Activated naive CD8-positive, alpha-beta T cell treated with anti-CD3 and anti-CD28 coated beads, Interleukin-2, amount 10 ng/mL, durations not matched to agents 7 days and 5 days (primary cell): ENCODE data around the gene LGI2. TPM values are rescaled to one million over a fixed set of nuclear protein-coding genes. Genes with fewer than 3 reads are reported as not detected.

Source experiments
- ATAC-seq: fragments of 150-1000 bp; cut with Tn5 transposase; one replicate; pipeline ENCODE4 v1.10.0; 2021; ENCODE audit warnings: low read depth, moderate library complexity
- POLR2A ChIA-PET: fragments of 350-600 bp; sonication (Branson Sonifier 250); formaldehyde crosslinking; loops from one replicate; lab custom pipeline; 2021; ENCODE audit warnings: antibody characterized with exemption; lab: Charles Lee
- DNase-seq: peaks from one replicate; pipeline ENCODE4 v3.0.0; 2021
- H3K27ac Mint-ChIP-seq: one replicate; pipeline ENCODE4 v1.8.0; 2022; ENCODE audit warnings: mild to moderate bottlenecking, mixed read lengths
- H3K27me3 Mint-ChIP-seq: one replicate; pipeline ENCODE4 v1.8.0; 2022; ENCODE audit warnings: mild to moderate bottlenecking, moderate library complexity, mixed read lengths
- H3K36me3 Mint-ChIP-seq: one replicate; pipeline ENCODE4 v1.8.0; 2021; ENCODE audit warnings: mild to moderate bottlenecking, mixed read lengths
- H3K4me1 Mint-ChIP-seq: one replicate; pipeline ENCODE4 v1.8.0; 2021; ENCODE audit warnings: mixed read lengths
- H3K4me3 Mint-ChIP-seq: one replicate; pipeline ENCODE4 v1.8.0; 2022; ENCODE audit warnings: mild to moderate bottlenecking, moderate library complexity, mixed read lengths
- H3K9me3 Mint-ChIP-seq: one replicate; pipeline ENCODE4 v1.8.0; 2021; ENCODE audit warnings: mixed read lengths
- total RNA-seq, 2 experiments: library from RNA; stranded (reverse); gene quantifications; one replicate each; pipeline ENCODE4 v1.2.3, GENCODE V29; 2021

LGI2 gene
- total RNA-seq, 2 experiments from 2014 or later, result not detected

GRCh38 chr4:24978291-24979075, 52.3 kb downstream of the LGI2 start:
- POLR2A ChIA-PET, result no interaction called here
- peaks cover 25% of the 10 kb centered on the region for H3K27me3 Mint-ChIP-seq
- DNase-seq, result no peak
- H3K9me3 Mint-ChIP-seq, result no peaks in the 10 kb centered on the region
- no peaks in the 10 kb centered on the region for H3K36me3 Mint-ChIP-seq
- H3K4me1 Mint-ChIP-seq, result peaks cover 10% of the 10 kb centered on the region
- no peak overlapping the region for H3K27ac Mint-ChIP-seq
- no peak for ATAC-seq
- no peak overlapping the region for H3K4me3 Mint-ChIP-seq

DNA sequence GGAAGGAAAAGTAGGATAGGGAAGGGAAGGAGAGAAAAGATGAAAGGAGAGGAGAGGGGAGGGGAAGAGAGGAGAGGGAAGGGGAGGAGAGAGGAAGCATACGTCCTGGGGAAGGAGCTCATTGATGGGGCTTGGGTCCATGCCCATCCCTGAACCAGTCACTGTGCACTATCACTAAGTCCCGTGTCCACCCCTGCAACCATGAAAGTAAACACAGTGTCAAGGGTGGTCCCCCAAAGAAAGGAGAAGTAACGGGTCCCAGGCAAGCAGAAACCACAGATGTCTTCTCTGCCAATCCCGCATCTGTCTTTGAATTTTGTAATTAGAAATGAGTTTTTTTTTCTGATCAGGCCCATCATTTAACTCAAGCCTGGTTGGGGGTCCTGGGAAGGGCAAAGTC, 55.2 kb downstream of the LGI2 start:
- Mint-ChIP-seq H3K36me3 (no peaks in the 10 kb centered on the region), H3K27me3 (peaks cover 29% of the 10 kb centered on the region), H3K4me1 (peaks cover 10% of the 10 kb centered on the region), H3K27ac (no peak overlapping the region), H3K9me3 (no peaks in the 10 kb centered on the region), H3K4me3 (no peak overlapping the region)
- POLR2A ChIA-PET, result no interaction called here
- no peak for ATAC-seq
- DNase-seq, result no peak

DNA sequence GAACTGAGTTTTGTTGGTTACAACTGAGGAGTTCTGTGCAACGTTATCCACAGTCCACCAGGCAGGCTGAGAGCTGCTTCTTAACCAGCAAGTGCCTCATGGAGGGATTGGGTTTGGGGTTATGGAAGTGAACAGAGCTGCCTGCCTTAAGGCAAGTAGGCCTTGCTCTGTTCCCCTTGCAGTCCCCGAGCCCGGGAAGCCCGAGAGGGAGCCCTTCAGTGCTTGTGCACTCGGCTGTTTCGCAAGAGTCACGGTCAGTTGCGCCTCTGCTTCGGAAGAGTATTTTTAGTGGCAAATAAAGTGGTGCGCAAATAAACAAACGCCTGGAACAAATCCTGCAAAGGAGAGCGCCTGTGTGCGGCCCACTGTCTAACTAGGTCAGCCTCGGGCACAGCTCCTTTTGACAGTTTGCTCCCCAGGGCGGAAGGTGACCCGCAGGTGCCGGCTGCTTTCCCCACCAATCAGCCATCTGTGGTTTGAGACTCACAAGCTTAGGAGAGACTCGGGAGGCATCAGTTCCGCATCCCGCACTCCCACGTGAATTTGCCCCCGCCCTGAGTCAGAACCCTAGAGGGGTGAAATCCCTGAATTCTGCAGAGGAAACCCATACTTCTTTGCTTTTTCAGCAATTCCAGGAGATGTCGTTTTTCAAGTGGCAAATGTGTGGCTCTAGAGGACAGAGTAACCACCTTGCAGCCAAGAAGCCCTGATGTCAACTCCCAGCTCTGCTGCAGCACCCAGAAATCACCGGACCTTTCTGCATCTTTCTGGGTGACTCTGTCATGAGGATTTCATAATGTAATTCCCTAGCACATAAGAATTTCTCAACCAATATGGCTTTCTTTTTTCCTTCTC, 56.8 kb downstream of the LGI2 start:
- Mint-ChIP-seq H3K4me1 (peaks cover 3% of the 10 kb centered on the region), H3K27ac (no peak overlapping the region), H3K36me3 (no peaks in the 10 kb centered on the region), H3K27me3 (peaks cover 22% of the 10 kb centered on the region), H3K4me3 (no peak overlapping the region), H3K9me3 (no peaks in the 10 kb centered on the region)
- DNase-seq (no peak), ATAC-seq (no peak)
- POLR2A ChIA-PET, result no interaction called here

DNA sequence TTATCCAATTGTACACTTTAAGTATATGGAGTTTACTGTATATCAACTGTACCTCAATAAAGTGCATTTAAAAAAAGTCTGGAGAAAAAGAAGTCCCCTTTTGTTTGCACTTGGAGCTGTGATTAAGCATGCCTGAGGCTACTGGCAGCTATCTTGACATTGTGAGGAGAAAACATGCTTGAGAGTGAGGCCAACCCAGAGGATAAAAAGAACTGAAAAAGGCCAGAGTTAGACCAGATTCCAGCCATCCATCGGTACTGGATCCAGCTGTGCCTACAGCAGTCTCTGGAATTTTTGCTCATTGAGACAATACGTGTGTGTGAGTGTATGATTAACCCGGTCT, 57.4 kb downstream of the LGI2 start:
- H3K4me1 Mint-ChIP-seq, result peaks cover 2% of the 10 kb centered on the region
- ATAC-seq (no peak), DNase-seq (no peak)
- H3K4me3 Mint-ChIP-seq, result no peak overlapping the region
- H3K27ac Mint-ChIP-seq, result no peak overlapping the region
- POLR2A ChIA-PET, result no interaction called here
- peaks cover 17% of the 10 kb centered on the region for H3K27me3 Mint-ChIP-seq
- no peaks in the 10 kb centered on the region for H3K36me3 Mint-ChIP-seq
- no peaks in the 10 kb centered on the region for H3K9me3 Mint-ChIP-seq

DNA sequence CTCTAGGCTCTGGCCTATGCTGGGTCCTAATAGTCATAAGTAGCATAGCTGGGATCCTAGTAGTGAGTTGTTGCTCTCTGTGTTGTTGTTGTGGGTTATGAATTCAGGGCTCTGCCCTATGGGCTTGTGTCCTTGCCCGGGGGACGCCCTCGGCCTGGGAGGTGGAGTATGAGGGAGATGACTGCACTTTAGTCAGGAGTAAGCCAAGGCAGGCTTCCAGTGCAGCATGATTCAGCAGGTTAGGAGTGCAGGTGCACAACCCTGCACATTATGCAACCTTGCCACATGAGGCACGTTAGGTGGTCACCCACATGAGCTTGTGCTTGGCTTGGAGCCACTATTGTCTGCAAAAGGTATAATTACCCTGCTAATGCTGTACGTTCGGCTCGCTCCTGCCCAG, 59.6 kb downstream of the LGI2 start:
- no peak for ATAC-seq
- Mint-ChIP-seq H3K27ac (no peak overlapping the region), H3K4me3 (no peak overlapping the region), H3K27me3 (peaks cover 14% of the 10 kb centered on the region), H3K9me3 (peaks cover 2% of the 10 kb centered on the region), H3K4me1 (no peaks in the 10 kb centered on the region), H3K36me3 (no peaks in the 10 kb centered on the region)
- no peak for DNase-seq
- POLR2A ChIA-PET, result no interaction called here

DNA sequence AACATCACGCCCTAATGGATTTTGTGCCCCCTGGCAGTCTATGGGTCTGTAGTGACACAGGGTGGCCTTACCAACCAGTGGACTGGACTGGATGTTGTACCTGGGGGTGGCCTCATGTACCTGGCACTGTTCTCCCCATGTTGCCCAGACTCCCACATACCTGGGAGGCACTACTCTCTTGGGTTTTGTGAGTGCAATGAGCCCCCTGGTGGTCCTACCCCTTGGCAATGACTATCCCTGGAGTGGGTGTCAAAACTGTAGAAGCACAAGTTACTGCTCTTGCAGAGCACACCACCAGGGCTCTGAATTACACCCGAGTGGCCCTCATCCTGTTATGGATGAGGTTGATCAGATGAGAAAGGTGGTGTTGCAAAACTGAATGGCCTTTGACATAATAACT, 60.1 kb downstream of the LGI2 start:
- H3K27me3 Mint-ChIP-seq, result peaks cover 12% of the 10 kb centered on the region
- no peaks in the 10 kb centered on the region for H3K4me1 Mint-ChIP-seq
- no peak overlapping the region for H3K4me3 Mint-ChIP-seq
- peaks cover 5% of the 10 kb centered on the region for H3K9me3 Mint-ChIP-seq
- POLR2A ChIA-PET, result no interaction called here
- no peaks in the 10 kb centered on the region for H3K36me3 Mint-ChIP-seq
- DNase-seq, result no peak
- no peak overlapping the region for H3K27ac Mint-ChIP-seq
- ATAC-seq, result no peak

- Mint-ChIP-seq H3K4me3 (no peak overlapping the region), H3K36me3 (no peaks in the 10 kb centered on the region), H3K27me3 (peaks cover 12% of the 10 kb centered on the region), H3K9me3 (peaks cover 5% of the 10 kb centered on the region), H3K27ac (no peak overlapping the region), H3K4me1 (no peaks in the 10 kb centered on the region)
- no peak for ATAC-seq
- POLR2A ChIA-PET, result no interaction called here
- no peak for DNase-seq
These were observed 60.6 kb downstream of the LGI2 start for GRCh38 chr4:24970191-24970590.

DNA sequence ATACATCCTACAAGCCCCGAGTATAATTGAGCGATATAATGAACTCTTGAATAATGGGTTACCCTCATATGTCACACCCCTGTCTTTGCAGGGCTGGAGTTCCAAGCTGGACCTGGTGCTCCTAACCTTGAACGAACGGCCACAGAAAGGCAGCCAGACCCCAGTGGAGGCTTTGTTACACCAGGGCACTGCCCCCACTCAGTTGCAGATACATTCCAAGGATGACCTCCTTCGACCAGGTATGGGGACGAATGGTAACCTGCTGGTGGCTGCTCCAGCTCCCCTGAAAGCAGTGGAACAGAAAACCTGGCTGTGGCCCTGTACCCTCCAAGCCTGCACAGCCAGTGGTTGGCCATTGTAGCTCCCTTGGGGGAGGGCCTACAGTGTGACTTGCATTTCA, 61.3 kb downstream of the LGI2 start:
- H3K4me3 Mint-ChIP-seq, result no peak overlapping the region
- H3K36me3 Mint-ChIP-seq, result no peaks in the 10 kb centered on the region
- DNase-seq (no peak), ATAC-seq (no peak)
- POLR2A ChIA-PET, result no interaction called here
- H3K27ac Mint-ChIP-seq, result no peak overlapping the region
- peaks cover 9% of the 10 kb centered on the region for H3K27me3 Mint-ChIP-seq
- peaks cover 6% of the 10 kb centered on the region for H3K9me3 Mint-ChIP-seq
- H3K4me1 Mint-ChIP-seq, result no peaks in the 10 kb centered on the region

DNA sequence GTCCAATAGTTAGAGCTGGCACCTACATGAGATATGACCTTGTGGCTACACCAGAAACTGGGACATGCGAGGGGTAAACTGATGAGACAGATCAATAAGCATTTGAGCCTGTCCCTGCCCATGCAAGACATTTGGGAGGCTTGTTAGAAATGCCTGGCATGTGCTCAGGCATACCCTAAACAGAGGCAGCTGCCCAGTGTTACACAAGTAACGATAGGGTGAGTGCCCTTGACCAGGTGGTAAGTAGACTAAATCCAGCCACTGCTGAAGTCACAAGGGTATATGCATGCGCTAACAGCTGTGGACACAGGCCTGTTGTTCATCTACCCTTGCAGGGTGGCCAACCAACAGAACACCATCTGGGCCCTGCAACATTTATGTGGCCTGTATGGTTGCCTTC, 61.8 kb downstream of the LGI2 start:
- H3K27me3 Mint-ChIP-seq, result peaks cover 9% of the 10 kb centered on the region
- POLR2A ChIA-PET, result no interaction called here
- H3K9me3 Mint-ChIP-seq, result peaks cover 8% of the 10 kb centered on the region
- no peaks in the 10 kb centered on the region for H3K36me3 Mint-ChIP-seq
- DNase-seq (no peak), ATAC-seq (no peak)
- H3K27ac Mint-ChIP-seq, result no peak overlapping the region
- no peak overlapping the region for H3K4me3 Mint-ChIP-seq
- no peaks in the 10 kb centered on the region for H3K4me1 Mint-ChIP-seq

GRCh38 chr4:24968278-24968677, 62.5 kb downstream of the LGI2 start:
- Mint-ChIP-seq H3K36me3 (no peaks in the 10 kb centered on the region), H3K4me3 (no peak overlapping the region), H3K4me1 (no peaks in the 10 kb centered on the region), H3K9me3 (peaks cover 8% of the 10 kb centered on the region), H3K27me3 (peaks cover 9% of the 10 kb centered on the region), H3K27ac (no peak overlapping the region)
- POLR2A ChIA-PET, result no interaction called here
- no peak for DNase-seq
- no peak for ATAC-seq

DNA sequence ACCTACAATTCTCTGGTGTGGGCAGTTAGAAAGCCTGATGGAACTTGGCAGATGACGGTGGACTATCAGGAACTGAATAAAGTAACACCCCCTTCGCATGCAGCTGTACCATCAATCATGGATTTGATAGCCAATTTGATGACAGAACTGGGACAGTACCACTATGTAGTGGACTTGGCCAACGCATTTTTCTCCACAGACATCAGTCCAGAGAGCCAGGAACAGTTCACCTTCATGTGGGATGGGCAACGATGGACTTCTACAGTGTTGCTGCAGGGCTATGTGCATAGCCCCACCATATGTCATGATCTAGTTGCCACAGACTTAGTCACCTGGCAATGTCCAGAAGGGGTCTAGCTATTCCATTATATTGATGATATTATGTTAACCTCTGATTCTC, 63.4 kb downstream of the LGI2 start:
- Mint-ChIP-seq H3K4me3 (no peak overlapping the region), H3K36me3 (no peaks in the 10 kb centered on the region), H3K9me3 (peaks cover 8% of the 10 kb centered on the region), H3K4me1 (no peaks in the 10 kb centered on the region), H3K27ac (no peak overlapping the region), H3K27me3 (peaks cover 7% of the 10 kb centered on the region)
- no peak for DNase-seq
- POLR2A ChIA-PET, result no interaction called here
- ATAC-seq, result no peak

DNA sequence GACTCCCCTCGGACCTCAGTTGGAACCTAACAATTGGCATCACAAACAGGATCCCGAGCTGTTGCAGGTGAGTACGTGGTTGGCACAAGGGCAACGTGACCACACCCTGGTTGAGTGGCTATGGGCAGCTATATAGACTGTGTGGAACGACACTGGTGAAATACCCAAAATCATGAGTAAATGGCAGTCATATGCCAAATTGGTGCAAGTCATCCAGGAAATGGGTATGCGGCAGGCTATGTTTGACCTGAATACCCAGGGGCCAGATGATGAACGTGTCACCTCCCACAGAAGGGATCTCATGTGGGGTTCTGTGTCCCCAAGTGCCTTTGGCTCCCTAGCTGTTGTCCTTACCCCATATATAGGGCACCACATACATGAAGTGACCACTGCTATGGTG, 64.7 kb downstream of the LGI2 start:
- ATAC-seq (no peak), DNase-seq (no peak)
- POLR2A ChIA-PET, result no interaction called here
- Mint-ChIP-seq H3K9me3 (peaks cover 8% of the 10 kb centered on the region), H3K27me3 (no peaks in the 10 kb centered on the region), H3K36me3 (no peaks in the 10 kb centered on the region), H3K27ac (no peak overlapping the region), H3K4me1 (no peaks in the 10 kb centered on the region), H3K4me3 (no peak overlapping the region)

- Mint-ChIP-seq H3K36me3 (no peaks in the 10 kb centered on the region), H3K27ac (no peak overlapping the region), H3K4me3 (no peak overlapping the region), H3K4me1 (no peaks in the 10 kb centered on the region), H3K9me3 (peaks cover 8% of the 10 kb centered on the region), H3K27me3 (no peaks in the 10 kb centered on the region)
- POLR2A ChIA-PET, result no interaction called here
- ATAC-seq (no peak), DNase-seq (no peak)
These were observed 65.1 kb downstream of the LGI2 start for GRCh38 chr4:24965627-24966026.

- peaks cover 10% of the 10 kb centered on the region for H3K9me3 Mint-ChIP-seq
- POLR2A ChIA-PET, result no interaction called here
These were observed 67.5 kb downstream of the LGI2 start for GRCh38 chr4:24963277-24963676.

More at GRCh38 chr4:24963277-24963676, 67.5 kb downstream of the LGI2 start:
- DNase-seq, result no peak
- Mint-ChIP-seq H3K27me3 (peaks cover 2% of the 10 kb centered on the region), H3K27ac (no peak overlapping the region), H3K4me3 (no peak overlapping the region), H3K36me3 (no peaks in the 10 kb centered on the region), H3K4me1 (no peaks in the 10 kb centered on the region)
- ATAC-seq, result no peak
